GM18526 (cell line): ENCODE results near the gene KCNQ1.

Experiments
- POLR2A ChIP-seq: IDR thresholded peaks from 3 replicates; pipeline ENCODE4 v1.6.1; 2011; ENCODE audit not compliant: insufficient read length; ENCODE audit errors: extremely low read depth

KCNQ1 gene

GRCh38 chr11:2758751-2759150 lies 313.9 kb downstream of the KCNQ1 start:
- TF ChIP-seq POLR2A = no peak

GRCh38 chr11:2759228-2760195 lies 314.7 kb downstream of the KCNQ1 start:
- no peak for TF ChIP-seq POLR2A

GRCh38 chr11:2760196-2760871 lies 315.5 kb downstream of the KCNQ1 start:
- no peak for TF ChIP-seq POLR2A

GRCh38 chr11:2761131-2762030 lies 316.6 kb downstream of the KCNQ1 start:
- no peak for TF ChIP-seq POLR2A

GRCh38 chr11:2762031-2762380 lies 317.2 kb downstream of the KCNQ1 start:
- no peak for TF ChIP-seq POLR2A

GRCh38 chr11:2762451-2762850 lies 317.6 kb downstream of the KCNQ1 start:
- no peak for TF ChIP-seq POLR2A

- no peak for TF ChIP-seq POLR2A
Observed at GRCh38 chr11:2763984-2764383, 319.2 kb downstream of the KCNQ1 start.

GRCh38 chr11:2765491-2765890 lies 320.7 kb downstream of the KCNQ1 start:
- TF ChIP-seq POLR2A = no peak

GRCh38 chr11:2766166-2766565 lies 321.4 kb downstream of the KCNQ1 start:
- TF ChIP-seq POLR2A = no peak

GRCh38 chr11:2767071-2767470 lies 322.3 kb downstream of the KCNQ1 start:
- no peak for TF ChIP-seq POLR2A

- no peak for TF ChIP-seq POLR2A
Observed at GRCh38 chr11:2767801-2768200, 323.0 kb downstream of the KCNQ1 start.

- TF ChIP-seq POLR2A = no peak
Observed at GRCh38 chr11:2768471-2769408, 323.9 kb downstream of the KCNQ1 start.

GRCh38 chr11:2769409-2770095 lies 324.7 kb downstream of the KCNQ1 start:
- no peak for TF ChIP-seq POLR2A
